NT2/D1 (cell line): ENCODE data around the gene LHFPL3.

Experiments used
- YY1 ChIP-seq: IDR thresholded peaks from 2 replicates; pipeline ENCODE4 v1.6.1; 2011; ENCODE audit not compliant: insufficient read length, insufficient read depth
- ZNF274 ChIP-seq: IDR thresholded peaks from 2 replicates; pipeline ENCODE4 v1.6.1; 2011; ENCODE audit warnings: mild to moderate bottlenecking, low read depth, low read length

- no peak for TF ChIP-seq ZNF274
- TF ChIP-seq YY1 = no peak
These were observed 558.2 kb downstream of the LHFPL3 start for GRCh38 chr7:104886651-104887050.
